Panc1 (cell line): ENCODE measurements around the gene AKT1.
"Not testable (repeated sequence)": the region's sequence is repeated elsewhere in the genome, so short reads cannot be mapped to it uniquely, and the experiment has no call there.

Source experiments
- POLR2AphosphoS5 ChIP-seq: IDR thresholded peaks from 2 replicates; pipeline ENCODE4 v1.6.1; 2012; ENCODE audit warnings: mild to moderate bottlenecking, low read depth, low read length, moderate library complexity
- TCF7L2 ChIP-seq: IDR thresholded peaks from 2 replicates; pipeline ENCODE4 v1.6.1; 2011; ENCODE audit warnings: mild to moderate bottlenecking, low read depth, low read length, inconsistent platforms
- TF ChIP-seq, protein P1 (sequence below): fragments of 450-650 bp; IDR thresholded peaks from 2 replicates; pipeline ENCODE4 v1.5.1; 2017; ENCODE audit warnings: mild to moderate bottlenecking
- TF ChIP-seq, protein P2 (sequence below), 2 experiments: IDR thresholded peaks; 2 replicates each; pipeline ENCODE4 v1.6.1; 2011 to 2012; ENCODE audit warnings: low read depth in 2 of 2, control low read depth in 1 of 2, low read length in 1 of 2, mild to moderate bottlenecking in 1 of 2, moderate library complexity in 1 of 2; ENCODE audit not compliant: insufficient read depth in 1 of 2

DNA sequence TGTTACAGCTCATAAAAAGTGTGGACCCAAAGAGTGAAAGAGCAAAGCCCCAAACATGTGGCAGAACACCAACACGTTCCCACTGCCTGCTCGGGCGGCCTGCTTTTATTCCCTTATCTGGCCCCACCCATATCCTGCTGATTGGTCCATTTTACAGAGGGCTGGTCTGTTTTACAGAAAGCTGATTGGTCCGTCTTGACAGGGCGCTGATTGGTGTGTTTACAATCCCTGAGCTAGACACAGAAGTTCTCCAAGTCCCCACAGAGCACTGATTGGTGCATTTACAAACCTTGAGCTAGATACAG is 44.8 kb downstream of the AKT1 start:
- TF ChIP-seq, protein P1, sequence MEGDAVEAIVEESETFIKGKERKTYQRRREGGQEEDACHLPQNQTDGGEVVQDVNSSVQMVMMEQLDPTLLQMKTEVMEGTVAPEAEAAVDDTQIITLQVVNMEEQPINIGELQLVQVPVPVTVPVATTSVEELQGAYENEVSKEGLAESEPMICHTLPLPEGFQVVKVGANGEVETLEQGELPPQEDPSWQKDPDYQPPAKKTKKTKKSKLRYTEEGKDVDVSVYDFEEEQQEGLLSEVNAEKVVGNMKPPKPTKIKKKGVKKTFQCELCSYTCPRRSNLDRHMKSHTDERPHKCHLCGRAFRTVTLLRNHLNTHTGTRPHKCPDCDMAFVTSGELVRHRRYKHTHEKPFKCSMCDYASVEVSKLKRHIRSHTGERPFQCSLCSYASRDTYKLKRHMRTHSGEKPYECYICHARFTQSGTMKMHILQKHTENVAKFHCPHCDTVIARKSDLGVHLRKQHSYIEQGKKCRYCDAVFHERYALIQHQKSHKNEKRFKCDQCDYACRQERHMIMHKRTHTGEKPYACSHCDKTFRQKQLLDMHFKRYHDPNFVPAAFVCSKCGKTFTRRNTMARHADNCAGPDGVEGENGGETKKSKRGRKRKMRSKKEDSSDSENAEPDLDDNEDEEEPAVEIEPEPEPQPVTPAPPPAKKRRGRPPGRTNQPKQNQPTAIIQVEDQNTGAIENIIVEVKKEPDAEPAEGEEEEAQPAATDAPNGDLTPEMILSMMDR, result not testable (repeated sequence)
- TF ChIP-seq, protein P2, sequence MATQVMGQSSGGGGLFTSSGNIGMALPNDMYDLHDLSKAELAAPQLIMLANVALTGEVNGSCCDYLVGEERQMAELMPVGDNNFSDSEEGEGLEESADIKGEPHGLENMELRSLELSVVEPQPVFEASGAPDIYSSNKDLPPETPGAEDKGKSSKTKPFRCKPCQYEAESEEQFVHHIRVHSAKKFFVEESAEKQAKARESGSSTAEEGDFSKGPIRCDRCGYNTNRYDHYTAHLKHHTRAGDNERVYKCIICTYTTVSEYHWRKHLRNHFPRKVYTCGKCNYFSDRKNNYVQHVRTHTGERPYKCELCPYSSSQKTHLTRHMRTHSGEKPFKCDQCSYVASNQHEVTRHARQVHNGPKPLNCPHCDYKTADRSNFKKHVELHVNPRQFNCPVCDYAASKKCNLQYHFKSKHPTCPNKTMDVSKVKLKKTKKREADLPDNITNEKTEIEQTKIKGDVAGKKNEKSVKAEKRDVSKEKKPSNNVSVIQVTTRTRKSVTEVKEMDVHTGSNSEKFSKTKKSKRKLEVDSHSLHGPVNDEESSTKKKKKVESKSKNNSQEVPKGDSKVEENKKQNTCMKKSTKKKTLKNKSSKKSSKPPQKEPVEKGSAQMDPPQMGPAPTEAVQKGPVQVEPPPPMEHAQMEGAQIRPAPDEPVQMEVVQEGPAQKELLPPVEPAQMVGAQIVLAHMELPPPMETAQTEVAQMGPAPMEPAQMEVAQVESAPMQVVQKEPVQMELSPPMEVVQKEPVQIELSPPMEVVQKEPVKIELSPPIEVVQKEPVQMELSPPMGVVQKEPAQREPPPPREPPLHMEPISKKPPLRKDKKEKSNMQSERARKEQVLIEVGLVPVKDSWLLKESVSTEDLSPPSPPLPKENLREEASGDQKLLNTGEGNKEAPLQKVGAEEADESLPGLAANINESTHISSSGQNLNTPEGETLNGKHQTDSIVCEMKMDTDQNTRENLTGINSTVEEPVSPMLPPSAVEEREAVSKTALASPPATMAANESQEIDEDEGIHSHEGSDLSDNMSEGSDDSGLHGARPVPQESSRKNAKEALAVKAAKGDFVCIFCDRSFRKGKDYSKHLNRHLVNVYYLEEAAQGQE (IDR thresholded peaks at IDR 0.05; ENCODE audit: insufficient read depth in 1 of 2, low read depth in 2 of 2, low read length in 1 of 2), result not testable (repeated sequence)
- TF ChIP-seq POLR2AphosphoS5, TCF7L2: not testable (repeated sequence)
